GM21576 (cell line): ENCODE measurements around the gene CELF4.

ENCODE experiments used
- ATAC-seq: cut with Tn5 transposase; IDR thresholded peaks from one replicate; pipeline ENCODE4 v1.9.1; 2021; ENCODE audit warnings: mild to moderate bottlenecking, moderate library complexity; ENCODE audit not compliant: unreplicated experiment

Gene CELF4

GRCh38 chr18:37574113-37574512 lies 8.5 kb upstream of the CELF4 start:
- ATAC-seq, result no peak

- no peak for ATAC-seq
Observed at GRCh38 chr18:37572736-37573135, 7.1 kb upstream of the CELF4 start.

GRCh38 chr18:37571266-37571665 lies 5.7 kb upstream of the CELF4 start:
- ATAC-seq, result no peak

- no peak for ATAC-seq
Observed at GRCh38 chr18:37570336-37570930, 4.8 kb upstream of the CELF4 start.

GRCh38 chr18:37568671-37569070 lies 3.1 kb upstream of the CELF4 start:
- no peak for ATAC-seq

GRCh38 chr18:37567994-37568359 lies 2.4 kb upstream of the CELF4 start:
- no peak for ATAC-seq

GRCh38 chr18:37567061-37567993 lies 1.7 kb upstream of the CELF4 start:
- no peak for ATAC-seq

GRCh38 chr18:37566479-37567060 lies 972 bp upstream of the CELF4 start:
- no peak for ATAC-seq

- ATAC-seq, result no peak
Observed at GRCh38 chr18:37565977-37566478, 430 bp upstream of the CELF4 start.

GRCh38 chr18:37564711-37565100 lies 892 bp downstream of the CELF4 start:
- ATAC-seq, result no peak

- no peak for ATAC-seq
Observed at GRCh38 chr18:37563931-37564392, 1.6 kb downstream of the CELF4 start.

- ATAC-seq, result no peak
Observed at GRCh38 chr18:37561986-37562385, 3.6 kb downstream of the CELF4 start.

- ATAC-seq, result no peak
Observed at GRCh38 chr18:37560003-37560402, 5.6 kb downstream of the CELF4 start.

- ATAC-seq, result no peak
Observed at GRCh38 chr18:37559194-37559593, 6.4 kb downstream of the CELF4 start.

GRCh38 chr18:37554399-37554787 lies 11.2 kb downstream of the CELF4 start:
- ATAC-seq, result no peak

- ATAC-seq, result no peak
Observed at GRCh38 chr18:37553633-37554398, 11.8 kb downstream of the CELF4 start.

GRCh38 chr18:37552286-37552685 lies 13.3 kb downstream of the CELF4 start:
- ATAC-seq, result no peak

GRCh38 chr18:37551846-37552245 lies 13.8 kb downstream of the CELF4 start:
- ATAC-seq, result no peak

- ATAC-seq, result no peak
Observed at GRCh38 chr18:37551249-37551648, 14.3 kb downstream of the CELF4 start.

- ATAC-seq, result no peak
Observed at GRCh38 chr18:37550118-37550875, 15.3 kb downstream of the CELF4 start.
